Hepatocyte (in vitro differentiated cells): Measurements from ENCODE around the gene DAB2IP.

Source experiments
- EZH2 ChIP-seq: fragments of 200-600 bp; sonication (generic); IDR thresholded peaks from 2 replicates; pipeline ENCODE4 v1.6.1; 2016; ENCODE audit warnings: antibody characterized with exemption, mild to moderate bottlenecking, borderline replicate concordance
- EZH2phosphoT487 ChIP-seq: fragments of 200-600 bp; sonication (generic); IDR thresholded peaks from one replicate; pipeline ENCODE4 v1.6.1; 2018; ENCODE audit warnings: antibody characterized with exemption, mild to moderate bottlenecking, low read depth, moderate library complexity; ENCODE audit not compliant: unreplicated experiment, severe bottlenecking
- TF ChIP-seq, protein P1 (sequence below): fragments of 200-600 bp; sonication (generic); IDR thresholded peaks from 2 replicates; pipeline ENCODE4 v1.5.1; 2016; ENCODE audit warnings: antibody characterized with exemption, mild to moderate bottlenecking; ENCODE audit not compliant: poor library complexity

DNA sequence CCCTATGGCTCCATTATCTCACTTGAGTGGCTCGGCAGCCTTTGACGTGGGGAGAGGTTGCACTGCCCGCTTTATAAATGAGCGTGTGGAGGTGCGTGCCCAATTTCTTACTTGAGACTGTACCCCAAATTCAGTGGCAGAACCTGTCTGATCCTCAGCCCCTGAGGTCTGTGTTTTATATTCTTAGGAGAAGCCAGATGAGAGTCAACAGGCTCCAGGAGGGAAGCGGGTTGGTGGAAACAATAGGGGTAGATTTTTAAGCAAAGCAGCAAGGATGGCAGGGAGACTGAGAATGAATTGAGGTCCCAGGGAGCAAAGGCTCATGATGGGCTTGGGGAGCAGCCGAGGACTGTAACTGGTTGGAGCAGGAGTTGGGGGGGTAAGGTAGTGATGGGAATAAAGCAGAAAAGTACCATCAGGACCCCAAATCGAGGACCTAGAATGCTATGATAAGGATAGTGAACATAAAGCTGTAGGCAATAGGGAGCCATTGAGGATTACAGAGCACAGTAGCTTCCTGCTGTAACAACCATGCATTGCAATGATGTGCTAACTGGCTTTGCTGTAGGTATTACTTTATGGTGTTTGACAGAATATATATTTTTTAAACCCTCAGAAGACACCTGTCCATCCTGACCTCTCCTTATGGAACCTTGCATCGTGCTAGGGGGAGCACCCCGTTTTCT is 43.1 kb upstream of the DAB2IP start:
- TF ChIP-seq, protein P1, sequence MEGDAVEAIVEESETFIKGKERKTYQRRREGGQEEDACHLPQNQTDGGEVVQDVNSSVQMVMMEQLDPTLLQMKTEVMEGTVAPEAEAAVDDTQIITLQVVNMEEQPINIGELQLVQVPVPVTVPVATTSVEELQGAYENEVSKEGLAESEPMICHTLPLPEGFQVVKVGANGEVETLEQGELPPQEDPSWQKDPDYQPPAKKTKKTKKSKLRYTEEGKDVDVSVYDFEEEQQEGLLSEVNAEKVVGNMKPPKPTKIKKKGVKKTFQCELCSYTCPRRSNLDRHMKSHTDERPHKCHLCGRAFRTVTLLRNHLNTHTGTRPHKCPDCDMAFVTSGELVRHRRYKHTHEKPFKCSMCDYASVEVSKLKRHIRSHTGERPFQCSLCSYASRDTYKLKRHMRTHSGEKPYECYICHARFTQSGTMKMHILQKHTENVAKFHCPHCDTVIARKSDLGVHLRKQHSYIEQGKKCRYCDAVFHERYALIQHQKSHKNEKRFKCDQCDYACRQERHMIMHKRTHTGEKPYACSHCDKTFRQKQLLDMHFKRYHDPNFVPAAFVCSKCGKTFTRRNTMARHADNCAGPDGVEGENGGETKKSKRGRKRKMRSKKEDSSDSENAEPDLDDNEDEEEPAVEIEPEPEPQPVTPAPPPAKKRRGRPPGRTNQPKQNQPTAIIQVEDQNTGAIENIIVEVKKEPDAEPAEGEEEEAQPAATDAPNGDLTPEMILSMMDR: no peak
- TF ChIP-seq EZH2phosphoT487: no peak
- TF ChIP-seq EZH2: no peak
